ENCODE results near the gene PRKAA1.
A peak's percentile ranks its signal among the peaks of the same experiment; 100 is the strongest.

PRKAA1 gene

DNA sequence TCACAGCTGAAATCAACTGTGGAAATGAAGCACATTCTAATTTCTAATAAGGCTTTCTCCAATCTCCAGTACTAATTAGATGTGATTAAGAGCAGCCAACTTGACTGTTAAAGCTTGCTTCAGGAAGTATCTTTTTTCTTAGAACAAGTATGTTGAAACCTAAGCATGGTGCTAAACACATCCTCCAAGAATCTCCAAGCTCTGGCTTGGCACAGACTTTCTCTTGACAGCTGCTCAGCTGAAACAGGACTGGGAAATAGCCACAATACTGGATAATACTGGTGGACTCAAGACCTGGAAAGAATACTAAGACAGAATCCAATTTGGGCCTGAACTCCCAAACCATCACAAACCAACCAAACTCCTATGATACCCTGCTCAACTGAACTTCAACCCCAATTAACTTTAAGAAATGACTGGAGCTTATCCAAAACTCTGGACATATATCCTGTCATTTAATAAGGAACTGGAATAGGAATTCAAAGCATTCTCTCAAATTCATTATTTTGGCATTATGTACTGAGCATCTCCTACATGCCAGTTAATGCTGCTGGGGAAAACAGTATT lies 16.2 kb downstream of the PRKAA1 start:
- DNase-seq = no peak

- no peak for DNase-seq
Observed at GRCh38 chr5:40780858-40781257, 17.3 kb downstream of the PRKAA1 start.

GRCh38 chr5:40780199-40780598 lies 18.0 kb downstream of the PRKAA1 start:
- no peak for DNase-seq

GRCh38 chr5:40779561-40779960 lies 18.6 kb downstream of the PRKAA1 start:
- DNase-seq = no peak

GRCh38 chr5:40778133-40778532 lies 20.0 kb downstream of the PRKAA1 start:
- no peak for DNase-seq

DNA sequence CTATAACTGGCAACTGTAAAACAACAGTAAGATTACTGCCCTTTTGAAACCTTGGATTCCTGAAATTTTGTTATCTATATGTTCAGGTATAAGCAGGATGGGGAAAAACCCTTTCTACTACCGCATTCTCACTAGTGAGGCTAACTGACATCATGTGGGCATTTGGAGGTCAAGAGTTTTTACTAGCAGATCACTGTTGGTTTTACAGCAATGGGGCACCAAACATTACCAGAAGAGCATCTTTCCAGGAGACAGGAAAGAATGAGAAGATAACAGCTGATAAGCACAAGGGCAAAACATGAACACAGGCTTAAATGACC lies 21.6 kb downstream of the PRKAA1 start:
- no peak for DNase-seq

GRCh38 chr5:40775846-40776657 lies 22.1 kb downstream of the PRKAA1 start:
- DNase-seq = no peak

DNA sequence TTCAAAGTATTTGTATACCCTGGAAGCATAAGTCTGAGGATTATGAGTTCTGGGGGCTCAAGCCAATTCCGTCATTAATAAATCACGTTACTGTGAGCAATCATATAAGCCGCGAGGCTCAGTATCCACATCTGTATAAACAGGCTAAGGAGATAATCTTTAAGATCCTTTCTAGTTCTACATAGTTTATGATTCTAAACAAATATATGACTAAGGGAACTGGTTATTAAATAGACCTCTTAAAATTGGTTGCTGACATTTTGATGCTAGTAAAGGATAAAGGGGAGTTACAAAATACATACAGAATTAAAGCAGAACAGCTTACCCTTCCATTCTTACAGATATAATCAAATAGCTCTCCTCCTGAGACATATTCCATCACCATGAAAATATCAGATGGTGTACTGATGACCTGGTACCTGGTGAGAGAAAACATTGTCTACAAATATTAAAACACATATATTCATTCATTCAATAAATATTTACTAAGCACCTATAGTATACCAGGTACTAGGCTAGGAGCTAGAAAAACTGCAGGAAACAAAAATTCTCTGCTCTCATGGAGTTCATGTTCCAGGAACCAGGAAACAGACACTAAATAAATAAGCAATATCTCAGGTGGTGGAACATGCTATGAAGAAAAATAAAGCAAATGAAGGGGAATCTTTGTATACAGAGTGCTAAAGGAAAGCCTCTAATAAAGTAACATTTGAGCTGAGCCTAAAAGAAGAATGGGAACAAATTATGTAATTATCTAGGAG lies 22.9 kb downstream of the PRKAA1 start:
- DNase-seq = no peak

GRCh38 chr5:40774623-40775022 lies 23.6 kb downstream of the PRKAA1 start:
- DNase-seq = no peak

GRCh38 chr5:40770764-40771163 lies 27.4 kb downstream of the PRKAA1 start:
- DNase-seq = no peak

GRCh38 chr5:40762705-40763104 lies 35.5 kb downstream of the PRKAA1 start:
- no peak for DNase-seq

DNA sequence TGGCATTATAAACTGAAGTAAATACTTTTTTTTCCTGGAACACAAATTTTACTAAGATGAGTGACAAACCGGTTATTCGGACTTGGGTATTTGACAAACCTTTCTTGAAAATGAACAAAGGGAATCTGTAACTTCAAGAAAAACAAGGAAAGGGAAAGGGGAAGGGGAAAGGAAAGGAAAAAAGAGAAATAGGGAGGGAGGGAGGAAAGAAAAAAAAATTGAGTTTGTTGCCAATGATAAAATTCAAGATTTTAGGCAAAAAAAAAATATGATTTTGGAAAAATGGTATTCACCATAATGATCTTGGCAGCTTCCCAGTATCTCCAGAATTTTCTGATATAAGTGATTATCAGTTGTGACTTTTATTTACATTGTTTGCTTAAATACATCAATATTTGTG lies 40.8 kb downstream of the PRKAA1 start:
- no peak for DNase-seq

GRCh38 chr5:40755407-40756365 lies 42.5 kb downstream of the PRKAA1 start, which contains the start of gene TTC33:
Gene TTC33, minus strand, starts transcription at chr5:40755961. Its CDS starts 8,943 bp downstream, at chr5:40747018.
- DNase-seq = peak; percentile 70 to 98 (median 90)

GRCh38 chr5:40755093-40755406 lies 43.1 kb downstream of the PRKAA1 start:
- DNase-seq = peak in 49 of 56 donors; percentile 4 to 82 (median 51)

DNA sequence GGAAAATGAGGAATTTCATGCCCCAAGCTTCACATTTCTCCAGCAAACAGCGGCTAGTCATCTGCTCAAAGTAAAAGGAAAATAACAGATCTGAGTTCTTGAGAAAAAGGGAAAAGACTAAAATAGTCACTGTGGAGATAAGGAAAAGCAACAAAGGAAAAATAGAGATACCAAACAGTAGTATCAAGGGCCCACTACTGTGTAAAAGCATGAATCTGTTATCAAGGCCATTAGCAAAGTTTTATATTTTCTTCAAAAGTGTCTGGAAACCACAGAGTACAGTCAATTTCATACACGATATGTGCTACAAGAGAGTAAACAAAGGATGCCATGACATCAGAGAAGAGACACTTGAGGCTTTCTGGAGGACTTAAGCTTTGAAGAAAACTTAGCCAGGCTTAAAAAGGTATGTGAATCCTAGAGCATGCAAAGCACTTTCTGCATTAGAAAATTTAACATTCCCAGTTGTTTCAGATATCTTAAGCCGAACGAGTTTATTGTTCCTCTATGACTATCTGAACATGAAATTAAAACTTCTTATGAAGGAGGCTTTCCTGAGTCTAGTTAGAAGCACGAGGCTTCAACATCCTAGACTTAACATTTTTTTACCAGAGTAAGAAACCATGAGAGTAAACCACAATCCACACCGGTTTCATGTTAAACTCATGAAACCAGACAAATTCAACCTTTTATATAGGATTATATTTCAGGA lies 43.6 kb downstream of the PRKAA1 start:
- DNase-seq = no peak

- DNase-seq = no peak
Observed at GRCh38 chr5:40746703-40747102, 51.5 kb downstream of the PRKAA1 start.

DNA sequence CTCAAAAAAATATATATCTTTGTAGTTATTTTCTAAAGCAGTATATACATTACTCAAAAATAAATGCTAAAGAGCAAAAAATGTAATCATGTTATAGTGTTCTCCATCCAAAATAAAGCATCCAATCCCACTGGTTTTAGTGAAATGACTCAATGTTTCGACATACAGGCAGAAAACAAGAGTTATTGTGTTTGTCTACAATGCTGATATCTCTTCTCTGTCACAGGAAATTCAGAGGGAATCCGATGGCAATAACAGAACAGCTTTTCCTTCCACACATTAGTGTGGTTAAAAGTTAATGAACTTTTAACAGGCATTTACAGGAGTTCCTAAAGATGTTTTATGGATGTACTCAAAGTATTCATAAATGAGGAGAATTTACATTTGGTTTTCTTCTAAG lies 54.4 kb downstream of the PRKAA1 start:
- no peak for DNase-seq

GRCh38 chr5:40738502-40738901 lies 59.7 kb downstream of the PRKAA1 start:
- DNase-seq = no peak

DNA sequence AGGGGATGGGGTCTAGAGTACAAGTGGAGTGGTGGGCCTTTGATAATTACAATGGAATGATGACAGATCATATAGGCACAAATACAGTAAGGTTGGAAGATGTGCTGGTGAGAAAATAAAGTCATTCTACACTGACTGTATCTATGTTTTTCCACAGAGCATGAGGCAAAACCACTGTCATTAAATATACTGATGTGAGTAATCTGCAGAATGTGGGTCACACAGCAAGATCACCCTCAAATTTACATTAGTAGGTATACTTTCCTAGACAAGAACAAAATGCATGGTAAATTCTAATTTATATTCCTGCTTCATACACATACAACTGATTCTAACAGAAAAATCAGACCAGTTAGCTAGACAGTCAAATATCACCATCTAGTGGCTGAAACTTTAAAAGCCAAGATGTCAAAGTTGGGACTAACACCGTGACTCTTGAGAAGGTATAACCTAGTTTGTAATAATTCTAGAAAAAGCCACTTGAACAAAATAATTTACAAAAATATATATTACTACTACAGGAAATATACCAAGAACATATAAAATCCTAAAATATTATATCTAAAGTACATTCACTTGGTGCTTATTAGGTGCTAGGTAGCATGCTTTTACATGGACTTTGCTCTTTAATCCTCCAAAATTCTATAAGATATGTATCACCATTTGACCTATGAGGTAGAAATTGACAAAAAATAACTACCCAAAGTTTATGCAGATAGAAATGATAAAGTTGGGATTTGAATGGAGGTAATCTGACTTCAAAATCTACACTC lies 61.9 kb downstream of the PRKAA1 start:
- peak in 2 of 56 donors; percentile 3 to 68 for DNase-seq

- no peak for DNase-seq
Observed at GRCh38 chr5:40735609-40736008, 62.6 kb downstream of the PRKAA1 start.

Data from amygdala (tissue), 56 donors.